ENCODE results near the gene IGF2BP2. TPM values are rescaled to one million over a fixed set of nuclear protein-coding genes. Genes with fewer than 3 reads are reported as not detected.

IGF2BP2 gene
- total RNA-seq, 1 experiment from 2014 or later = 28.7 TPM

Small RNAs within 50 kb of the gene (small RNA-seq; reads per million reads assigned to genes)
- gene AC133473.1 (not detected), gene MIR548AQ (not detected)

Other genes with a start within 250 kb of the IGF2BP2 start
- 9.3 and 13.2 TPM in 2 replicates for gene SENP2, start 238.7 kb downstream of the IGF2BP2 start, total RNA-seq (2014; rRNA removed; shearing (Covaris generic))
- gene TRA2B, start 113.0 kb upstream of the IGF2BP2 start, total RNA-seq (2014; rRNA removed; shearing (Covaris generic)) = 268 and 296 TPM in 2 replicates